CD4-positive, alpha-beta memory T cell (primary cell): ENCODE data around the gene IRF2BP1. TPM values are rescaled to one million over a fixed set of nuclear protein-coding genes. Genes with fewer than 3 reads are reported as not detected.

Experiments used
- CTCF ChIA-PET: fragments of 350-600 bp; sonication (Branson Sonifier 250); formaldehyde crosslinking; loops from one replicate; lab custom pipeline; 2021; ENCODE audit warnings: inconsistent platforms; ENCODE audit not compliant: partially characterized antibody; lab: Charles Lee
- POLR2A ChIA-PET: fragments of 350-600 bp; sonication (Branson Sonifier 250); formaldehyde crosslinking; loops from one replicate; lab custom pipeline; 2021; ENCODE audit not compliant: partially characterized antibody; lab: Charles Lee
- DNase-seq, 5 donors: peaks; one replicate each; pipeline versions ENCODE4 v3.0.0 to v3.0.0-alpha.2; 2020 to 2022; ENCODE audit warnings: mixed read lengths in 1 of 5
- H3K27ac ChIP-seq: one replicate; pipeline ENCODE4 v1.7.0; 2013; ENCODE audit warnings: low read depth, low read length
- H3K27me3 ChIP-seq: 2 replicates; pipeline ENCODE4 v1.7.0; 2013; ENCODE audit warnings: mild to moderate bottlenecking, low read length, moderate library complexity; ENCODE audit not compliant: insufficient read depth
- H3K36me3 ChIP-seq: 2 replicates; pipeline ENCODE4 v1.7.0; 2013; ENCODE audit warnings: mild to moderate bottlenecking, low read length, moderate library complexity; ENCODE audit not compliant: insufficient read depth
- H3K4me1 ChIP-seq: 2 replicates; pipeline ENCODE4 v1.7.0; 2013; ENCODE audit warnings: mild to moderate bottlenecking, low read length, moderate library complexity; ENCODE audit not compliant: insufficient read depth
- H3K4me3 ChIP-seq, 2 donors: one replicate each; pipeline ENCODE4 v1.7.0; 2013; ENCODE audit warnings: low read length in 2 of 2, mild to moderate bottlenecking in 1 of 2
- H3K9me3 ChIP-seq, 2 donors: one replicate each; pipeline ENCODE4 v1.7.0; 2013; ENCODE audit warnings: low read length in 2 of 2, control low read depth in 1 of 2; ENCODE audit not compliant: control insufficient read depth in 1 of 2
- H3K27ac Mint-ChIP-seq, 7 donors: one replicate each; pipeline ENCODE4 v1.8.0; 2020 to 2021; ENCODE audit warnings: mixed read lengths in 7 of 7, mild to moderate bottlenecking in 6 of 7, inconsistent platforms in 3 of 7, moderate library complexity in 3 of 7
- H3K27me3 Mint-ChIP-seq, 2 donors: one replicate each; pipeline ENCODE4 v1.8.0; 2020 to 2021; ENCODE audit warnings: mixed read lengths in 2 of 2
- H3K36me3 Mint-ChIP-seq, 2 donors: one replicate each; pipeline ENCODE4 v1.8.0; 2020 to 2021; ENCODE audit warnings: mixed read lengths in 2 of 2, inconsistent platforms in 1 of 2, mild to moderate bottlenecking in 1 of 2
- H3K4me1 Mint-ChIP-seq, 4 donors: one replicate each; pipeline ENCODE4 v1.8.0; 2020 to 2021; ENCODE audit warnings: mixed read lengths in 4 of 4, mild to moderate bottlenecking in 1 of 4
- H3K4me3 Mint-ChIP-seq, 8 donors: one replicate each; pipeline ENCODE4 v1.8.0; 2020 to 2021; ENCODE audit warnings: mixed read lengths in 8 of 8, mild to moderate bottlenecking in 7 of 8, moderate library complexity in 6 of 8, inconsistent platforms in 3 of 8
- H3K9me3 Mint-ChIP-seq, 8 donors: one replicate each; pipeline ENCODE4 v1.8.0; 2020 to 2021; ENCODE audit warnings: mixed read lengths in 8 of 8, mild to moderate bottlenecking in 5 of 8, inconsistent platforms in 3 of 8, moderate library complexity in 1 of 8
- intact Hi-C: fragments of 100-400 bp; cut with micrococcal nuclease; formaldehyde crosslinking; loops from one replicate; pipeline ENCODE4 v1.15.1; 2023
- polyA plus RNA-seq, 2 donors: library from polyadenylated mRNA; unstranded; fragments of 300-500 nt; fragmentation: Illumina TruSeq; gene quantifications; one replicate each; pipeline ENCODE4 v1.2.3, GENCODE V29; 2021
- total RNA-seq, 2 experiments: library from RNA; stranded (reverse); gene quantifications; one replicate each; pipeline ENCODE4 v1.2.3, GENCODE V29; 2021

The IRF2BP1 gene
- total and polyA plus RNA-seq, 4 experiments from 2014 or later: 2.4 to 35.8 (median 21.0) TPM

GRCh38 chr19:45865269-45865948 lies 20.5 kb downstream of the IRF2BP1 start:
- peak overlapping the region in 3 of 8 donors; percentile 13 to 53 (median 26) for H3K4me3 Mint-ChIP-seq
- H3K36me3 ChIP-seq: no peaks in the 10 kb centered on the region
- peaks cover 0 to 6% (median 0%) of the 10 kb centered on the region in 8 donors for H3K9me3 Mint-ChIP-seq
- ChIA-PET POLR2A (interaction anchor here (1.4 to 3.7 kb wide), 2 partner anchors 9 to 20 kb away, joined by 3 to 47 read pairs; partner anchors contain the start of gene IRF2BP1), CTCF (interaction anchor here (1.1 to 4.3 kb wide), 3 partner anchors 15 to 37 kb away, joined by 4 to 38 read pairs (median 14); partner anchors contain the start of gene MYPOP)
- H3K27me3 Mint-ChIP-seq: peaks cover 1 to 6% of the 10 kb centered on the region in 2 donors
- H3K4me1 ChIP-seq: peaks cover 23% of the 10 kb centered on the region
- intact Hi-C loops: no loop called here
- H3K9me3 ChIP-seq: no peaks in the 10 kb centered on the region
- H3K36me3 Mint-ChIP-seq: peaks cover 0 to 9% of the 10 kb centered on the region in 2 donors
- H3K27ac ChIP-seq: no peak overlapping the region
- peak overlapping the region in 2 of 7 donors; percentile 26 to 60 for H3K27ac Mint-ChIP-seq
- H3K4me1 Mint-ChIP-seq: peaks cover 14 to 35% (median 21%) of the 10 kb centered on the region in 4 donors
- H3K27me3 ChIP-seq: no peaks in the 10 kb centered on the region
- H3K4me3 ChIP-seq: no peak overlapping the region
- DNase-seq: no peak

- CTCF ChIA-PET: interaction anchor here (0.9 to 4.3 kb wide), 3 partner anchors 10 to 38 kb away, joined by 3 to 38 read pairs (median 14); partner anchors contain the start of gene MYPOP
- Histone ChIP-seq H3K27me3 (no peaks in the 10 kb centered on the region), H3K4me1 (peaks cover 23% of the 10 kb centered on the region), H3K9me3 (no peaks in the 10 kb centered on the region), H3K27ac (no peak overlapping the region), H3K4me3 (no peak overlapping the region), H3K36me3 (peaks cover 2% of the 10 kb centered on the region)
- POLR2A ChIA-PET: interaction anchor here (1.0 to 3.7 kb wide), 8 partner anchors 9 to 172 kb away, joined by 3 to 47 read pairs (median 6); partner anchors contain the start of genes CCDC61, IRF2BP1, MYPOP and QPCTL
- Mint-ChIP-seq H3K4me1 (peaks cover 14 to 35% (median 21%) of the 10 kb centered on the region in 4 donors), H3K4me3 (peak overlapping the region; percentile 16 to 71 (median 62)), H3K36me3 (peaks cover 0 to 9% of the 10 kb centered on the region in 2 donors), H3K9me3 (peaks cover 0 to 6% (median 0%) of the 10 kb centered on the region in 8 donors), H3K27me3 (peaks cover 1 to 6% of the 10 kb centered on the region in 2 donors), H3K27ac (peak overlapping the region in 4 of 7 donors; percentile 6 to 70 (median 30))
- intact Hi-C loops: no loop called here
- no peak for DNase-seq
Measured at GRCh38 chr19:45864629-45865082, 21.3 kb downstream of the IRF2BP1 start.

- peak within 1 kb of the TSS; percentile 88 to 100 (median 97) for H3K4me3 Mint-ChIP-seq
- Histone ChIP-seq H3K27me3 (no peaks in the 10 kb centered on the region), H3K4me1 (peaks cover 23% of the 10 kb centered on the region), H3K9me3 (no peaks in the 10 kb centered on the region), H3K4me3 (peak within 1 kb of the TSS; percentile 47 to 84), H3K36me3 (peaks cover 6% of the 10 kb centered on the region), H3K27ac (peak within 1 kb of the TSS; percentile 0)
- DNase-seq: peak; percentile 49 to 60 (median 56)
- H3K9me3 Mint-ChIP-seq: peaks cover 0 to 6% (median 0%) of the 10 kb centered on the region in 8 donors
- POLR2A ChIA-PET: interaction anchor here (0.6 to 3.7 kb wide), 19 partner anchors 10 to 973 kb away, joined by 3 to 47 read pairs (median 4); partner anchors contain the start of genes CCDC61, DMWD, FBXO46 and IRF2BP1
- peak within 1 kb of the TSS; percentile 68 to 100 (median 97) for H3K27ac Mint-ChIP-seq
- H3K27me3 Mint-ChIP-seq: peaks cover 1 to 6% of the 10 kb centered on the region in 2 donors
- CTCF ChIA-PET: interaction anchor here (0.6 to 4.3 kb wide), 11 partner anchors 9 to 890 kb away, joined by 3 to 38 read pairs (median 5); partner anchors contain the start of genes IRF2BP1 and MYPOP
- intact Hi-C loops: loop anchor here (1.0 to 2.0 kb wide), 12 partner anchors 22 to 280 kb away; partner anchors contain the start of genes CCDC61, DMWD, FBXO46 and IRF2BP1
- H3K4me1 Mint-ChIP-seq: peaks cover 14 to 35% (median 21%) of the 10 kb centered on the region in 4 donors
- H3K36me3 Mint-ChIP-seq: peaks cover 0 to 11% of the 10 kb centered on the region in 2 donors
Measured at GRCh38 chr19:45863840-45864628, 21.9 kb downstream of the IRF2BP1 start, which contains the start of gene FOXA3. FOXA3 (plus strand) TSS chr19:45864326; CDS start chr19:45864457, 131 bp downstream.

- H3K36me3 Mint-ChIP-seq: peaks cover 5 to 13% of the 10 kb centered on the region in 2 donors
- peaks cover 15 to 36% (median 24%) of the 10 kb centered on the region in 4 donors for H3K4me1 Mint-ChIP-seq
- H3K9me3 ChIP-seq: no peaks in the 10 kb centered on the region
- H3K36me3 ChIP-seq: peaks cover 6% of the 10 kb centered on the region
- peaks cover 1 to 6% of the 10 kb centered on the region in 2 donors for H3K27me3 Mint-ChIP-seq
- peak overlapping the region; percentile 47 to 84 for H3K4me3 ChIP-seq
- DNase-seq: no peak
- peaks cover 23% of the 10 kb centered on the region for H3K4me1 ChIP-seq
- intact Hi-C loops: loop anchor here (1.0 to 2.0 kb wide), 12 partner anchors 23 to 279 kb away; partner anchors contain the start of genes CCDC61, DMWD, FBXO46 and IRF2BP1
- H3K27ac Mint-ChIP-seq: peak overlapping the region; percentile 68 to 100 (median 97)
- ChIA-PET CTCF (interaction anchor here (0.6 to 4.3 kb wide), 10 partner anchors 20 to 891 kb away, joined by 3 to 38 read pairs (median 6); partner anchors contain the start of genes IRF2BP1 and MYPOP), POLR2A (interaction anchor here (0.6 to 3.7 kb wide), 18 partner anchors 13 to 973 kb away, joined by 3 to 47 read pairs (median 4); partner anchors contain the start of genes CCDC61, DMWD, FBXO46 and IRF2BP1)
- H3K4me3 Mint-ChIP-seq: peak overlapping the region; percentile 88 to 100 (median 97)
- no peaks in the 10 kb centered on the region for H3K27me3 ChIP-seq
- H3K9me3 Mint-ChIP-seq: peaks cover 0 to 6% (median 0%) of the 10 kb centered on the region in 8 donors
- peak overlapping the region; percentile 0 for H3K27ac ChIP-seq
Measured at GRCh38 chr19:45863335-45863839, 22.6 kb downstream of the IRF2BP1 start.

- Mint-ChIP-seq H3K9me3 (peaks cover 0 to 6% (median 0%) of the 10 kb centered on the region in 8 donors), H3K36me3 (peaks cover 9 to 18% of the 10 kb centered on the region in 2 donors), H3K27me3 (peaks cover 1 to 6% of the 10 kb centered on the region in 2 donors), H3K4me1 (peaks cover 19 to 42% (median 28%) of the 10 kb centered on the region in 4 donors), H3K27ac (peak within 1 kb of the TSS; percentile 68 to 100 (median 97)), H3K4me3 (peak within 1 kb of the TSS; percentile 88 to 100 (median 97))
- ChIA-PET CTCF (interaction anchor here (0.9 to 4.3 kb wide), 9 partner anchors 21 to 402 kb away, joined by 3 to 38 read pairs (median 6); partner anchors contain the start of genes IRF2BP1 and MYPOP), POLR2A (interaction anchor here (0.6 to 3.7 kb wide), 19 partner anchors 12 to 972 kb away, joined by 3 to 47 read pairs (median 4); partner anchors contain the start of genes BLOC1S3, CCDC61, DMWD and FBXO46)
- Histone ChIP-seq H3K4me3 (peak within 1 kb of the TSS; percentile 66 to 84), H3K9me3 (no peaks in the 10 kb centered on the region), H3K36me3 (peaks cover 10% of the 10 kb centered on the region), H3K4me1 (peaks cover 23% of the 10 kb centered on the region), H3K27me3 (no peaks in the 10 kb centered on the region), H3K27ac (peak within 1 kb of the TSS; percentile 85)
- intact Hi-C loops: loop anchor here (1.0 to 2.0 kb wide), 12 partner anchors 24 to 278 kb away; partner anchors contain the start of genes CCDC61, DMWD, FBXO46 and IRF2BP1
- DNase-seq: peak; percentile 98 to 99 (median 99)
Measured at GRCh38 chr19:45862564-45863334, 23.2 kb downstream of the IRF2BP1 start, which contains the start of gene SYMPK. SYMPK (minus strand) TSS chr19:45863147; CDS start chr19:45854495, 8,652 bp downstream.
